ENCODE results near the gene RAB35.

- TF ChIP-seq POLR2A (IDR thresholded peaks at IDR 0.05) = no peak
- TF ChIP-seq, protein P1, sequence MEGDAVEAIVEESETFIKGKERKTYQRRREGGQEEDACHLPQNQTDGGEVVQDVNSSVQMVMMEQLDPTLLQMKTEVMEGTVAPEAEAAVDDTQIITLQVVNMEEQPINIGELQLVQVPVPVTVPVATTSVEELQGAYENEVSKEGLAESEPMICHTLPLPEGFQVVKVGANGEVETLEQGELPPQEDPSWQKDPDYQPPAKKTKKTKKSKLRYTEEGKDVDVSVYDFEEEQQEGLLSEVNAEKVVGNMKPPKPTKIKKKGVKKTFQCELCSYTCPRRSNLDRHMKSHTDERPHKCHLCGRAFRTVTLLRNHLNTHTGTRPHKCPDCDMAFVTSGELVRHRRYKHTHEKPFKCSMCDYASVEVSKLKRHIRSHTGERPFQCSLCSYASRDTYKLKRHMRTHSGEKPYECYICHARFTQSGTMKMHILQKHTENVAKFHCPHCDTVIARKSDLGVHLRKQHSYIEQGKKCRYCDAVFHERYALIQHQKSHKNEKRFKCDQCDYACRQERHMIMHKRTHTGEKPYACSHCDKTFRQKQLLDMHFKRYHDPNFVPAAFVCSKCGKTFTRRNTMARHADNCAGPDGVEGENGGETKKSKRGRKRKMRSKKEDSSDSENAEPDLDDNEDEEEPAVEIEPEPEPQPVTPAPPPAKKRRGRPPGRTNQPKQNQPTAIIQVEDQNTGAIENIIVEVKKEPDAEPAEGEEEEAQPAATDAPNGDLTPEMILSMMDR (IDR thresholded peaks at IDR 0.05) = no peak
- TF ChIP-seq POLR2AphosphoS5 (IDR thresholded peaks at IDR 0.05) = no peak
- no peak for TF ChIP-seq EP300 (IDR thresholded peaks at IDR 0.05)
Measured at GRCh38 chr12:120140603-120141002, 24.1 kb upstream of the RAB35 start.
